HG03135 (cell line): ENCODE data around the gene PRODH2.

Experiments used
- ATAC-seq: cut with Tn5 transposase; IDR thresholded peaks from one replicate; pipeline ENCODE4 v1.9.1; 2021; ENCODE audit warnings: mild to moderate bottlenecking, moderate library complexity; ENCODE audit not compliant: unreplicated experiment

Gene PRODH2

DNA sequence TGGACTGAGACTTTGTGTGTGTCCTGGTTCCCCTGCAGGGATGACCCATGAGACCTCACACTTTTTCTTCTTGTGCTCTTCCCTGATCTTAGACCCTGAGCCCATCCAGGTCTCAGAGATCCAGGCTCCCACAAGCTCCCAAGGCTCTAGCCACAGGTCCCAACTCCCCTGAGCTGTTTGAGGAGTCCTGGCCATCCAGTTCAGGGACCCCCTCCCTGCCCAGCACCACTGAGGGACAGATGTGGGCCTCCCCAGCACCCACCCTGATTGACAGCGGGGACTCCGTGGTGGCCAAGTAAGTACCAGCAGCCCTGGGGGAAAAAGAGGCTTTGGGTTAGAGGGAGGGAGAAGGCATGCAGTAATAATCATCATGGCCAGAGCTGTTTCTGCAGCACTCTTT, 52.9 kb downstream of the PRODH2 start:
- no peak for ATAC-seq

DNA sequence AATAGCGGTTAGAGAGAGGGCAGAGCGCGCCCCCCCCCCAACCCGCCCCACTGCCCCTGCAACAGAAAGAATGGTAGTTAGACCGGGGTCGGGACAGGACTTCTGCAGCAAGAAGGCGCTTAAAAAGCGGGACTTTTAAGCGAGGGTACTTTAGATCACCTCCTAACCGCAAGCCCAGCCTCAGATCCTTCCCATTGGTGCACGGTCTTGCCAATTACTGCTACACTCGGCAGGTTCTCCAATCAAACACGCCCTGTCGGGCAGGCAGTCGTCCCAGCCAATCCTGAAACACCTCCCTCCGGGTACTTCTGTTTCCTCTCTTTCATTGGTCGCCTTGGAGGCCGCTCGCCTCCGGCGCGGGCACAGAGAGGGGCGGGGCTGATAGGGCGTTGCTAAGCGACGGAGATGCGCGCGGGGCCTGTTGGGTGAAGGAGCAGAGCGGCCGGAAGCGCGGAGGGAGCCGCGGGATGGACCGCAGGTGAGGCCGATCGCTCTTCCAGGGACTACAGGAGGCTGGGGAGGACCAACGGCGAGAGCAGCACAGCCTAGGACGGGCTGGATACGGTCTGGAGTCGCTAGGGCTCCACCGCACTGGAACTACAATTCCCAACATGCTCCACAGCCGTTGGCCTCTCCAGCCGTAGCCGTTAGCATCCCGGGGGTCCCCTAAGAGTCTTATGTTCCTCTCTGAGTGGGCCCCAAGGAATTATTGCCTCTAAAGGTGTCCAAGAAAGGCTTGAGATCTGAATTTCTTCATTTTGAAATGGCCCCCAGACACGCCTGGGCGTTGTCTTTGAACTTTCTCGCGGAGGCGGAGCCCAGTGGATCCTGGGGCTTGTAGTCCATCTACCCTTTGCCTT, 54.7 kb downstream of the PRODH2 start, which contains the start of gene PROSER3:
Gene PROSER3 (plus strand): TSS at position 428 of the 860 bp plus-strand sequence. CDS start 40 bp downstream, at position 468.
- peak; percentile 94 for ATAC-seq

DNA sequence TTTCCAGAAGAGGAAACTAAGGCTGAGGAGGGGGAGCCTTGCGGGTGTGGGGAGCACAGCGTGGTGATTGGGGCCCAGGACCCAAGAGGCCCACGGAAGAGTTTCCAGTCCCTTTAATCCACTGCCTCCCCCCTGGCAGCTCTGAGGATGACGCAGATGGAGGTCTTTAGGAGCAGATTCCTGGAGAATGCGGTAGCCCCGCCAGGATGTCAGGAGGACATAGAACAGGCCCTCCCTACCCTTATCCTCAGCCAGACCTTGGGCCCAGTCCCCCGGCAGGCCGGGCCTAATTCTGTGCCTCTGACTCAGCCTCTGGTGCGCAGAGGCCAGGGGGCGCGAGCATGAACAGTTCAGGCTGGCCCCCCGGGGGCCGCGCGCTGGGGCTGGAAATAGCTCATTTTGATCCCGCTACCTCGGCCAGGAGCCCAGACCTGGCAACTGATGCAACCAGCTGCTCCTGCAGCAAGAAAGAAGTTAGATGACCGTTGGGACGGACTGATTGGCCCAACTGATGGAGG, 55.4 kb downstream of the PRODH2 start:
- ATAC-seq: no peak

DNA sequence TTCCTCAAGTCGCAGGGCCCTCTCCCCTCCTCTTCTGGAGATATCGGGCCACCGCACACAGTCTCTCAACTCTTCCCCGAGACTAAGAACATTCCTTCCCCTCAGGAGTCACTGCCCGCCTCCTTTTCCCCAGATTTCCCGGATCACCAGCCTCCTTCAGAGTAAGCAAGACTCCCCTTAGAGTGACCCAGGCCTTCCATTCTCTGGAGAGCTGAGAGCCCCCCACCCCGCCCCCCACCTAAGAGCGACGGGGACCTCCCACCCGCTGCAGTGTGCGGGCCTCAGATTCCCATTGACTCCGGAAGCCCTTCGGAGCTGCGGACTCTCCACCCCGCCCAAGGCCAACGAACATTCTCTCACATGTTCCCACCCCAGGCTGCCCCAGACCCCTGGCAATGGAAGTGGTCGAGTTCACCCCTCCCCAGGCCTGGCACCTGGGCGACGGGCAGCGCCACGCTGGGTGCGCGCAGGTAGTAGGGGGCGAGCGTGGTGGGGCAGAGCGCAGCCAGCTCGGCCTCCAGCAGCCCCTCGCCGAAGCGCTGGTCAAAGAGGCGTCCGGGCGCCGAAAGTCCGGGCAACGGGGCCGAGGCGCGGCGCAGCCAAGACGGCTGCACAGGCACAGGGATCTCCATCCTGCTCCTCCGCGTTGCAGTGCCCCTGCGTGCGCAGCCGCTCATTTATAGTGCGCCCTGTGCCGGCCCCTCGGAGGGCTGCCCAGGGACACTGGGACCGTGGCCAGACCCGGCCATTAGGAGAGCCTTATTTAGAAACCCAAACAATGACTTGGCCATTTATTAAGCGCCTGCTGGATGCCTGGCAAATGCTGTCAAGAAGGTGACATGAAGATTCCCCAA, 56.0 kb downstream of the PRODH2 start, which contains the start of gene HSPB6:
Gene HSPB6 (minus strand): TSS at position 653 of the 854 bp plus-strand sequence. CDS start 21 bp downstream, at position 632.
- no peak for ATAC-seq

DNA sequence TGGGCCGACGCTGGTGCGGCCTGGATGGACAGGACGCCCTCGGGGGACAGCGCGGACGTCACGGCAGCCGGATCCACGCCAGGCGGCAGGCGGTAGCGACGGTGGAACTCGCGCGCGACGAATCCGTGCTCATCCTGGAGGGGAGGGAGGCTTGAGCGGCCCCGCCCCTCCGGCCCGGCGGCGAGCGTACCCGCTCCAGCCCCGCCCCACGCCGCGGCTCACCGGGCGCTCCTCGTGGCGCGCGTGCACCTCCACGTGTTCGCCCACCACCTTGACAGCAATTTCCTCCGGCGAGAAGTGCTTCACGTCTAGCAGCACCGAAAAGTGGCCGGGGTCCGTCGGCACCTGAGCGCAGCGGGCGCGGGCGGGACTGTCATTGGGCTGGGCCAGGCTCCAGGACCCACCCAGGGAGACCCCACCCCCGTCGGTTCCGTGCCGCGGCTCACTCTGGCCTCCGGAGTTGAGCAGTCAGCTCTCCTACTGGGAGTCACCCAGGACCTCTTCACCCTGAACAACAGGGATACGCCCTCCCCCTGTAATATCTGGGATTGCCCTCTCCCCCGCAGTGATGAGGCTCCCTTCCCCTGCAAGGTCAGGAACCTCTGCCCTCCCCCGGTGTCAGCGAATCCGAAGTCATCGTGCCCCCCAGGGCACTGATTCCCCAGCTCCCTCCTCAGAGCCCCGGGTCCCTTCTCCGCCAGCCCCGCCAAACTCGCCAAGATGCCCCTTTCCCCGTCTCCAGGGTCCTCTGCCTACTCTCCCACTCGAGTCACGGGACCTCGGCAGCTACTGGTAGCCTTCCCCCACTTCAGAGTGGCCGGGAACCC, 56.9 kb downstream of the PRODH2 start:
- no peak for ATAC-seq

DNA sequence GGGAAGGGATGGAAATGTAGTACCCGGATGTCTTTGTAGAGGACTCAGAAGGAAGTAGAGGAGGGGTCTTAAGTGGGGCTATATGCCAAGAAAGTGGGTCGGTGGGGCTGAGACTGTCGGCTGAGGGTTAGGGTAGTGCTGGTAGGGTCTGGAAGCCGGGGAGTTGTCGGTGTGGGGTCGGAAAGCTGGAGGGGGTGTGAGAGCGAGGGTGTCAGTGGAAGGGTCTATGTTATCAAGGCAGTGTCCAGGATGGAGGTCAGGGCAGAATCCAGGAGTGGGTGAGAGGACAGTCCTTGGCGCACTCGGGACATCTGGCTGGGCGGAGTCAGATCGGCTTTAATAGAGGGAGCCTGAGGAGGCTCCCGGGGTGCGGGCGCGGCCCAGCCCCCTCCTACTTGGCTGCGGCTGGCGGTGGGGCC, 57.5 kb downstream of the PRODH2 start:
- ATAC-seq: no peak

DNA sequence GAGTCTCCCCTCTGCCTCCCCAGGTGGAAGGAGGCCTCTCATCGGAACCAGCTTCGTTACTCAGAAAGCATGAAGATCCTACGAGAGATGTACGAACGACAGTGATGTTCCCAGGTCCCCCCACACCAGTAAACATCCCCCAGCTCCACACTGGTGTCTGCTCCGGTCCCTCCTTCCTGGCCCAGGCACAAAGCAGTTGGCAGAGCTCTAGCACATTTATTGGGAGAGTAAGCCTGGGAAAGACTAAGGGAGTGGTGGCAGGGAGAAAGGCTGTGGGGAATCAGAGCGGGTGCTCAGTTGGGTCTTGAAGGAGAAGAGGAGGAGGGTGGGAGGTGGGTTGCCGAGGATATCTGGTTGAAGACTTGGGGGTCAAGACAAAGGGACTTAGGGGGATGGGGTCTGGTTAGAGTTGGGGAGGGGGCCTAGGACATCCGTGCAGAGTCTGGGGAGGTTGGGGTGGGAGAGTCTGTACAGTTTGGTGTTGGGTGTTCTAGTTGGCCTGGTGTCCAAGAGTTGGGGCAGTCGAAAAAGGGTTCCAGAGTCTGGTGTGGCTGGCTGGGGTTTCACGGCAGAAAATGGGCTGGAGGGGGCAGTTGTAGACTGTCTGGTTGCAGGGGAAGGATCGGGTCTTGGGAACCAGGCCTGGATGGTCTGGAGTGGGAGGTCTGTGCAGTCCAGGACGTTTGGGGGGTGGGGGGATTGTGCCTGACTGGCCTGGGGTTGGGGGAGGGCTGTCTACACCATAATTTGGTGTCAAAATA, 58.1 kb downstream of the PRODH2 start:
- no peak for ATAC-seq

DNA sequence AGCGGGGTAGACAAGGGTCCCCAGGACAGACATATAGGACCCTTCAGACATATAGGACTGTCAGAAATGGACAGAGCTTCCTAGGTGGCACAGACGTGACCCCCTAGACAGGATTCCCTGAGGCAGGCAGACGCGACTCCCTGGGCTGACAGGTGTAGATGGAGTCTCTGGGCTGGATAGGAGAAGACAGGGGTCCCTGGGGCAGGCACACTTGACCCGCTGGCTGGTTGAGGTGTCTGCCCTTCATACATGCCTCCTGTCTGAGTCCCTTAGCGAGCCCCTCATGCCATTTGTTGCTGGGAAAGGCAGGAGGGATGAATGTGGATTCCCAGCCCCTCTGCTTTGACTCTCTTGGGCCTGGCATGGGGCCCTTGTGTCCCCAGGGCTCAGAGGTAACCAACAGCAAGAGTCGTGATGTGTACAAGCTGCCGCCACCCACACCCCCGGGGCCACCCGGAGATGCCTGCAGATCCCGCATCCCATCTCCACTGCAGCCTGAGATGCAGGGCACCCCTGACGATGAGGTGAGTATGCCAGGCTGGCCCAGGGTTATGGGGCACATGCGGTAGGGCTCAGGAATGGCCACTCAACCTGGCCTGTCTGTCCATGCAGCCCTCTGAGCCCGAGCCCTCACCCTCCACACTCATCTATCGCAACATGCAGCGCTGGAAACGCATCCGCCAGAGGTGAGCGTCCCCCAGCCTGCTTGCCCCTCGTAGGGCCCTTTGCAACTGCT, 58.8 kb downstream of the PRODH2 start:
- no peak for ATAC-seq

DNA sequence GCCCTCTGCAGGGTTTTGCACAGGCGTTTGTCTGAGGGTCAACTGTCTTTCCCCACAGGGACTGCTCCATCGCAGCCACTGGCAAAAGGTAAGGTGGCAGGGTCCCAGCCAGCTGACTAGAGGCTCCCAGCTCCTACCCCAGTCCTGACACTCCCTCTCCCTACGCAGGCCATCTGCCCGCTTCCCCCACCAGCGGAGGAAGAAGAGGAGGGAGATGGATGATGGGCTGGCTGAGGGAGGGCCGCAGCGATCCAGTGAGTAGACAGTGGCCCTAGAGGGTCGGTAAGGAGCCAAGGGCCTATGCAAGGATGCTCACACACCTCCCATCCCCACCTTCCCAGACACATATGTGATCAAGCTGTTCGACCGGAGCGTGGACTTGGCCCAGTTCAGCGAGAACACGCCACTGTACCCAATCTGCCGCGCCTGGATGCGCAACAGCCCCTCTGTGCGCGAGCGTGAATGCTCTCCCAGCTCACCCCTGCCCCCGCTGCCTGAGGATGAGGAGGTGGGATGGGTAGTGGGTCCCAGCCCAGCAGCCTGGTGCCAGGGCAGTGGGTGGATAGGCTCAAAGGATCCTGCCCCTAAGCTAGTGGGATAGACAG, 59.8 kb downstream of the PRODH2 start:
- ATAC-seq: no peak

DNA sequence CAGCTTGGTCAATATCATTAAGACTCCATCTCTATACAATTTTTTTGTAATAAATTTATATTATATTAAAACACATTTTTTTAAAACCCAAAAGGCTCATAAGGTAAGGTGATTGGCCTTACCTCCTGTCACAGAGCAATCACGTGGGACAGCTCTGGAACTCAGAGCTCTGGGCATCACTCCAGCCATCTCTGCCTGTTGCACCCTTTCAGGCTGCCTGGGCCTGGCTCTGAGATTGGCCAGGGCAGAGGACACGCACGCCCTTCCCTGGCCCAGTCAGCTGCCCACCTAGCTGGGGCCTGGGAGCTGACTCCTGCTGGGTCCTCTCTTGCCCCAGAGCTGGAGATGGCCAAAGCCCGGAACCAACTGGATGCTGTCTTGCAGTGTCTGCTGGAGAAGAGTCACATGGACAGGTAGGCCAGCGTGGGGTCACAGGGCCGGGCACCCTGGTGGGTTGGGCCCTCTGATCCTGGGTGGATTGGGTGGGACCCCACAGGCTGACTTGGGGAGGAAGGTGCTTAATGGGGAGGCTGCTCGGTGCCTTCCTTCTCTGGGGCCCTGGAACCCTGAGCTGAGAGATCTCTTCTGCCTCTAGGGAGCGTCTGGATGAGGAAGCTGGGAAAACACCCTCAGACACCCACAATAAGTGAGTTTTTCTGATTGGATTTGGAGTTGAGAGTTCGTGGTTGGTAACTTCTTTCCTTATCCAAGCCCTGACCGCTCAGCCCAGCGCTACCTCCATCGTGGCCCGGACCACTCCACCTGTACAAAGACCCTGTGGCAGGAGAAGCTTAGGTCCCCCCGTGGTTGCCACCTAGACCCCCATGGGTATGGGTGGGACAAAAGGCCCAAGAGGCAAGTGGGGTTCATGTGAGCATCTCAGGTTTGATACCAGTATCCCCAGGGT, 60.6 kb downstream of the PRODH2 start:
- ATAC-seq: no peak

DNA sequence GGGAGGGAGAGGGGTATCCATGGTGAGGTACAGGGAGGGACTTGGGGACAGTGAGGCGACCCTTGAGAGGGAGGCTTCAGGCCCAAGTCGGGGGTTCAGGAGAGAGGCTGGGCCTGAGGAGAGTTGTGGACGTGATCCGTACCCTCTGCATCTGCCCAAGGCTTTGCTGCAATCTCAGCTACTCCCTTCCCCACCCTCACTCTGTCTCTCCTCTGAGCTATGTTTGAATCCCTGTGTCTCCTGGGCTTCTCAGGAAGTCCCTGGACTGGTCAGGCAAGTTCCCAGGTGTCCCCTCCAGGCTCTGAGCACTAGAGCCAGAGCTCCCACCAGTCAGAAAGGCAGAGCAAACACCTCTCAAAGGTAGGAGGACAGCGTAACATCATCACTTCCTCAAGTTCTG, 62.5 kb downstream of the PRODH2 start:
- no peak for ATAC-seq
